VCaP (cell line): ENCODE results near the gene TUFM.
"Not testable (repeated sequence)": the region's sequence is repeated elsewhere in the genome, so short reads cannot be mapped to it uniquely, and the experiment has no call there.

Experiments
- H3K27ac ChIP-seq: fragments of 450-650 bp; 2 replicates; pipeline ENCODE4 v1.5.1; 2017
- TF ChIP-seq, protein P1 (sequence below): fragments of 450-650 bp; conservative IDR thresholded peaks from 2 replicates; pipeline ENCODE4 v1.5.1; 2017; ENCODE audit warnings: mild to moderate bottlenecking, moderate library complexity

The TUFM gene

GRCh38 chr16:28802235-28803019 lies 43.7 kb downstream of the TUFM start:
- TF ChIP-seq, protein P1, sequence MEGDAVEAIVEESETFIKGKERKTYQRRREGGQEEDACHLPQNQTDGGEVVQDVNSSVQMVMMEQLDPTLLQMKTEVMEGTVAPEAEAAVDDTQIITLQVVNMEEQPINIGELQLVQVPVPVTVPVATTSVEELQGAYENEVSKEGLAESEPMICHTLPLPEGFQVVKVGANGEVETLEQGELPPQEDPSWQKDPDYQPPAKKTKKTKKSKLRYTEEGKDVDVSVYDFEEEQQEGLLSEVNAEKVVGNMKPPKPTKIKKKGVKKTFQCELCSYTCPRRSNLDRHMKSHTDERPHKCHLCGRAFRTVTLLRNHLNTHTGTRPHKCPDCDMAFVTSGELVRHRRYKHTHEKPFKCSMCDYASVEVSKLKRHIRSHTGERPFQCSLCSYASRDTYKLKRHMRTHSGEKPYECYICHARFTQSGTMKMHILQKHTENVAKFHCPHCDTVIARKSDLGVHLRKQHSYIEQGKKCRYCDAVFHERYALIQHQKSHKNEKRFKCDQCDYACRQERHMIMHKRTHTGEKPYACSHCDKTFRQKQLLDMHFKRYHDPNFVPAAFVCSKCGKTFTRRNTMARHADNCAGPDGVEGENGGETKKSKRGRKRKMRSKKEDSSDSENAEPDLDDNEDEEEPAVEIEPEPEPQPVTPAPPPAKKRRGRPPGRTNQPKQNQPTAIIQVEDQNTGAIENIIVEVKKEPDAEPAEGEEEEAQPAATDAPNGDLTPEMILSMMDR = 0 out of 2 replicates have a peak, but pooled peaks have one; percentile 9
- H3K27ac ChIP-seq = not testable (repeated sequence)
